ENCODE measurements around the gene HLA-DQA1.

- TF ChIP-seq CTCF (conservative IDR thresholded peaks at IDR 0.05), result no peak
- TF ChIP-seq EZH2 (IDR thresholded peaks at IDR 0.05; ENCODE audit: low read depth), result no peak
These were observed 40.2 kb upstream of the HLA-DQA1 start for GRCh38 chr6:32597024-32597423.

Data from PC-9 (cell line).